GM06990 (cell line): ENCODE results near the gene ADAMTS2.

Source experiments
- DNase-seq: peaks from one replicate; pipeline ENCODE4 v3.0.0-alpha.2; 2011; ENCODE audit not compliant: insufficient read length; ENCODE audit errors: extremely low read depth
- H3K27me3 ChIP-seq: replicated peaks from 2 replicates; pipeline ENCODE4 v1.6.0; 2011; ENCODE audit warnings: low read length; ENCODE audit not compliant: control insufficient read depth, insufficient read depth
- H3K36me3 ChIP-seq: 2 replicates; pipeline ENCODE4 v1.5.1; 2011; ENCODE audit warnings: low read length; ENCODE audit not compliant: control insufficient read depth, insufficient read depth
- H3K4me3 ChIP-seq: replicated peaks from 2 replicates; pipeline ENCODE4 v1.5.1; 2011; ENCODE audit warnings: low read depth, mild to moderate bottlenecking, control low read depth, low read length
- CTCF ChIP-seq: IDR thresholded peaks from 2 replicates; pipeline ENCODE4 v1.5.1; 2011; ENCODE audit warnings: low read length, control low read depth, mild to moderate bottlenecking, inconsistent platforms; ENCODE audit not compliant: insufficient read depth, poor library complexity, severe bottlenecking

Gene ADAMTS2

DNA sequence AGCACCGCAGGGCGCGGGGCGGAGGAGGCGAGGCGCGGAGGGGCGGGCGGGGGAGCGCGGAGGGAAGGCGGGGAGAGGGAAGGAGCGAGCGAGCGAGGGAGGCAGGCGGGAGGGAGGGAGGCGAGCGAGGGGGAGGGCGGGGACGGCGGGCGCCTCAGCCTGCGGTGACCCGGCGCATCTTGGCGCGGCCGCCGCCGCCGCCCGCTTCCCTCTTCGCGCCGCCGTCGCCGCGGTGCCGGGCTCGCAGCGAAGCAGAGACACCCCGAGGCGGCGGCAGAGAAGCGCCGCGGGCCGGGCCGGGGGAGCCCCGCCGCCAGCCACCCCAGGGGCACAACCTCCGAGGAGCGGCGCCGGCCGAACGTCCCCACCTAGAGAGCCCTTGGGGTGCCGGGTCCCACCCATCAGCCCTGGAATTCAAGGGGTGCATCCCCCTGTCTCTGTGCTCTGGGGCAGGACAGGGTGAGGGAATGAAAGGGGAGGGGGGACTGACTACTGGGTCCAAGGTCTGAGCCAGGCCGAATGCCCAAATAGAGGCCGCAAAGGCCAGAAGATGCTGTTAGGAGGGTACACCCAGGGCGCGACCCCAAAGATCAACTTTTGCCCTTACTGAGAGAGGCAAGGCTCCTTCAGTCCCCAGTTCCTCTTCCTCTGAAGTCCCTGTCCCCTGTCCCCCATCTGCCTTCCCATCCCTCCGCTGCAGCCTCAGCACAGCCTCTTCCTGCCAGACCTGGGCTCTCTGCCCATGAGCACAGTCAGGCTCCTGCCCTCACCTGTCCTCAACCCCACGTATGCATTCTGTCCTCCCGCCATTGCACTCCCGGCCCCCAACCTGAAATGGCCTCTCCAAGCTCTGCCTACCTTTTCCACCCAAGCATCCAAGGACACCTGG is at the start of gene ADAMTS2:
Gene ADAMTS2, minus strand, starts transcription at position 29 of the 889 bp plus-strand sequence. CDS start 133 bp downstream, outside the sequence.
- Histone ChIP-seq H3K4me3 (no peak within 1 kb of the TSS), H3K36me3 (no peaks in the 10 kb centered on the region), H3K27me3 (no peaks in the 10 kb centered on the region; the same call in 1 of the 2 replicates)
- no peak for DNase-seq
- TF ChIP-seq CTCF, result no peak

- Histone ChIP-seq H3K27me3 (no peaks in the 10 kb centered on the region), H3K36me3 (no peaks in the 10 kb centered on the region), H3K4me3 (no peak overlapping the region)
- DNase-seq, result no peak
- no peak for TF ChIP-seq CTCF
These were observed 47.8 kb upstream of the ADAMTS2 start for GRCh38 chr5:179393078-179393477.

DNA sequence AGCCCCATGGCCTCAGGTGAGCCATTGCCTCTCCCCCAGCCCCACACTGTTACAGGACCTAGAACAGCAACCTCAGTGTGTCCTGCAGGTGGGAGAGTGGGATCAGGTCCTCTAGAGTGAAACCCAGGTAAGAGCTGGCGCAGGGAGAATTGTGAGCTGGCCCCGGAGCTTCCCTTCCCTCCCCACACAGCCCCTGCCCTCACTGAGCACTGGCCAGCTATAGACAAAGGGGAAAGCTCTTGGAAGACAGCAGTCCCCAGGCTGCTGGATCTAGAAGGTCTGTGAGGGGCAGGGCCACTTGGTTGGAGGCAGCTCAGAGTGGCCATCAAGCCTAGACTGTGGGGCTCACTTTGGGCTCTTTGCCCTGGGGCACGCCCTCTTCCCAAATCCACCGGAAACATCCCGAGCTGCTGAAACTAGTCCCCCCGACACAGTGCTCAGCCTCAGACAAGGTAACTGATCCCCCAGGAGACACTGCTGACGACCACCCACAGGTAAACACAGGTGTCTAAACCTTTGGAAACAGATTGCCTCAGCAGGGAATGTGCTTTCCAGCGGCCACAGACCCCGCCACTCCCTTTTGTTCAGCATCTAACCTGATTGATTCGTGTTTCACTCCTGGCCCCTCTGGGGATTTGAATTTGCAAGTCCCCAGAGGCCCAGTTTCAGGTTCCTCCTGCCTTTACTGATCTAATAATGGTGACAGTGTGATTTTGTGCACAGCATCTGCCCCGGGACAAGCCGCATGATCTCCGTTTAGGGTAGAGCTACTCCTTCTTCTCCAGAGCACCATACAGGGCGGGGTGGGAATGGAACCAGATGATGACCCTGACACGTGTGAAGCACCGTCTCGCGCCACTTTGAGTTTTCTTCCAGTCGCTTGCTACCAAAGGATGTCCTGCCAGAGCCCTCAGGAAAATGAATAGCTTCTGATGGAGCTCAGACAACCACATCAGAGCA is 42.2 kb upstream of the ADAMTS2 start:
- Histone ChIP-seq H3K27me3 (no peaks in the 10 kb centered on the region), H3K36me3 (no peaks in the 10 kb centered on the region), H3K4me3 (no peak overlapping the region)
- no peak for TF ChIP-seq CTCF
- no peak for DNase-seq

- Histone ChIP-seq H3K4me3 (no peak overlapping the region), H3K36me3 (no peaks in the 10 kb centered on the region), H3K27me3 (no peaks in the 10 kb centered on the region)
- no peak for DNase-seq
- TF ChIP-seq CTCF, result no peak
These were observed 40.7 kb upstream of the ADAMTS2 start for GRCh38 chr5:179385914-179386313.

DNA sequence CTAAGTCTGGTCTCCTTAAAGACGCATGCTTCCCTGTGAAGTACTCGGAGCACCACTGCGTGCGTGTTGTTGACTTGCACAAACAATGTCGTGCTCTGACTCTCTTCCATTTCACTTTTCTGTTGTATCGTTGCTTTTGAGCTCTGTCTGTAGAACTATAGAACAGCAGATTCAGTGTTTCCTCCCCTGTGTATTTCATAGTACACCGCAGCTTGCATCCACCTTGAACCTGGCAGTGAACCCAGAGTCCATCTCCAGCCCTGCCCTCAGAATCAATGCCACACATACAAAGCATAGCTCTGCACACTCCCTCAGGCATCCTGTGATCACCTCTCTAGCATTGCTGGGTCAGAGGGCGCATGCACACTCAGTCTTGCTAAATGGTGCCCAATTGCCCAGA is 37.2 kb upstream of the ADAMTS2 start:
- TF ChIP-seq CTCF, result no peak
- H3K27me3 ChIP-seq, result no peaks in the 10 kb centered on the region
- no peak for DNase-seq

More for the DNA sequence above, 37.2 kb upstream of the ADAMTS2 start:
- no peak overlapping the region for H3K4me3 ChIP-seq
- H3K36me3 ChIP-seq, result no peaks in the 10 kb centered on the region
